Limb (tissue), 2 donors: ENCODE measurements around the gene DRC3.

Experiments used
- DNase-seq, 2 donors: peaks; one replicate each; pipeline ENCODE4 v3.0.0-alpha.2; 2016; ENCODE audit errors: extremely low spot score in 2 of 2

DRC3 gene

GRCh38 chr17:18045691-18046350 is 73.2 kb downstream of the DRC3 start:
- DNase-seq = no peak

DNA sequence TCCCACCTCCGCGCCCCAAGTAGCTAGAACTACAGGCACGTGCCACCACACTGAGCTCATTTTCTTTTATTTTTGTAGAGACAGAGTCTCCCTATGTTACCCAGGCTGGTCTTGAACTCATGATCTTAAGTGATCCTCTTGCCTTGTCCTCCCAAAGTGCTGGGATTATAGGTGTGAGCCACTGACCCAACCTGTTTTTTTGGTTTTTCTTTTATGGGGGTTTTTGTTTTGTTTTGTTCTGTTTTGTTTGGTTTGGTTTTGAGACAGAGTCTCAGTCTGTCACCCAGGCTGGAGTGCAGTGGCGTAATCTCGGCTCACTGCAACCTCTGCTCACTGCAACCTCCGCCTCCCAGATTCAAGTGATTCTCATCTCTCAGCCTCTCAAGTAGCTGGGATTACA is 82.9 kb downstream of the DRC3 start:
- DNase-seq = no peak

GRCh38 chr17:18056214-18056613 is 83.6 kb downstream of the DRC3 start:
- DNase-seq = no peak

- no peak for DNase-seq
Observed at GRCh38 chr17:18059283-18059682, 86.6 kb downstream of the DRC3 start.

GRCh38 chr17:18064053-18064452 is 91.4 kb downstream of the DRC3 start:
- no peak for DNase-seq

GRCh38 chr17:18065546-18065945 is 92.9 kb downstream of the DRC3 start:
- no peak for DNase-seq
